Spleen (tissue), 11 donors: ENCODE data around the gene DNAL4. TPM values are rescaled to one million over a fixed set of nuclear protein-coding genes. Genes with fewer than 3 reads are reported as not detected.
"Not testable (repeated sequence)": the region's sequence is repeated elsewhere in the genome, so short reads cannot be mapped to it uniquely, and the experiment has no call there.

Experiments
- DNase-seq: peaks from one replicate; pipeline ENCODE4 v3.0.0-alpha.2; 2020
- H3K27ac ChIP-seq, 8 donors: fragments of 200-600 bp; sonication (generic) in 7 of 8; 1 replicate in 4 of 8; 2 replicates in 4 of 8; pipeline versions ENCODE4 v1.5.0 to v1.8.0; 2016 to 2021; ENCODE audit warnings: inconsistent platforms in 4 of 8, mild to moderate bottlenecking in 4 of 8, moderate library complexity in 1 of 8
- H3K27me3 ChIP-seq, 7 donors: fragments of 200-600 bp; sonication (generic) in 6 of 7; replicated peaks in 1 of 7; 1 replicate in 4 of 7; 2 replicates in 3 of 7; pipeline versions ENCODE4 v1.5.0 to v1.8.0; 2016 to 2021; ENCODE audit warnings: inconsistent platforms in 3 of 7, mild to moderate bottlenecking in 1 of 7
- H3K36me3 ChIP-seq, 6 donors: fragments of 200-600 bp; sonication (generic) in 5 of 6; 1 replicate in 4 of 6; 2 replicates in 2 of 6; pipeline versions ENCODE4 v1.5.0 to v1.8.0; 2016 to 2021; ENCODE audit warnings: inconsistent platforms in 2 of 6
- H3K4me1 ChIP-seq, 6 donors: fragments of 200-600 bp; sonication (generic) in 5 of 6; 1 replicate in 3 of 6; 2 replicates in 3 of 6; pipeline versions ENCODE4 v1.5.0 to v1.8.0; 2016 to 2021; ENCODE audit warnings: inconsistent platforms in 3 of 6
- H3K4me3 ChIP-seq, 8 donors: fragments of 200-600 bp; sonication (generic) in 7 of 8; 1 replicate in 4 of 8; 2 replicates in 4 of 8; pipeline versions ENCODE4 v1.5.0 to v1.8.0; 2016 to 2021; ENCODE audit warnings: inconsistent platforms in 4 of 8, mild to moderate bottlenecking in 4 of 8, moderate library complexity in 2 of 8
- H3K9me3 ChIP-seq, 8 donors: fragments of 200-600 bp; sonication (generic) in 7 of 8; 1 replicate in 4 of 8; 2 replicates in 4 of 8; pipeline versions ENCODE4 v1.5.0 to v1.8.0; 2016 to 2021; ENCODE audit warnings: inconsistent platforms in 4 of 8
- POLR2A ChIP-seq, 3 donors: fragments of 450-650 bp; IDR thresholded peaks; one replicate each; pipeline ENCODE4 v1.5.1; 2017; ENCODE audit warnings: antibody characterized with exemption in 3 of 3, mild to moderate bottlenecking in 1 of 3
- POLR2AphosphoS5 ChIP-seq, 3 donors: sonication (generic); formaldehyde crosslinking; IDR thresholded peaks; one replicate each; pipeline ENCODE4 v1.5.1; 2017; ENCODE audit warnings: antibody characterized with exemption in 3 of 3
- WGBS, 5 donors: extraction: QIAGEN DNeasy Blood & Tissue Kit in 3 of 5; methylation state at CpG; one replicate each; pipeline versions ENCODE4 v1.1.5 to v1.1.7; 2013 to 2018; 5-methylcytosine and 5-hydroxymethylcytosine counted together
- intact Hi-C: fragments of 100-400 bp; cut with DNase I; formaldehyde crosslinking; loops from one replicate; pipeline ENCODE4 v1.15.0; 2023; ENCODE audit warnings: low total_unique reads
- polyA plus RNA-seq, 3 donors: library from polyadenylated mRNA; stranded (reverse); fragments of 200-250 nt; gene quantifications; one replicate each; pipeline ENCODE4 v1.2.1, GENCODE V29; 2013
- total RNA-seq, 7 donors: library from RNA; depleted of rRNA in 3 of 7; stranded (reverse); fragments of >200 nt in 3 of 7; fragmentation: NEBNext Ultra II Directional in 4 of 7; extraction: Animal tissue kit (Norgen Biotek cat#: 25700) in 4 of 7; gene quantifications; one replicate each; pipeline versions ENCODE4 v1.1.0 to v1.2.1, GENCODE V29; 2016 to 2021
- TF ChIP-seq, protein P1 (sequence below), 11 experiments: fragments of 200-600 bp in 7 of 11; fragments of 450-650 bp in 4 of 11; sonication (generic) in 4 of 11; IDR thresholded peaks in 8 of 11; conservative IDR thresholded peaks in 3 of 11; 1 replicate in 7 of 11; 2 replicates in 4 of 11; pipeline versions ENCODE4 v1.4.0 to v1.8.0; 2016 to 2021; ENCODE audit warnings: antibody characterized with exemption in 11 of 11, inconsistent platforms in 4 of 11, mild to moderate bottlenecking in 1 of 11
- donor health status: healthy with polysubstance abuse.
- donor health status: DM: no; HTN: no; CAD: no; lungs with moderate emphysema.
- donor health status: DM: no; HTN: no; CAD: no.
- donor health status: Bipolar disorder and iron deficiency.
- donor health status: healthy.
- donor health status: DM: no; HTN: no; CAD: no.
- donor health status: DM: yes; HTN: yes; CAD: no.

DNAL4 gene
- total and polyA plus RNA-seq, 10 donors = 8.6 to 17.6 (median 12.5) TPM

DNA sequence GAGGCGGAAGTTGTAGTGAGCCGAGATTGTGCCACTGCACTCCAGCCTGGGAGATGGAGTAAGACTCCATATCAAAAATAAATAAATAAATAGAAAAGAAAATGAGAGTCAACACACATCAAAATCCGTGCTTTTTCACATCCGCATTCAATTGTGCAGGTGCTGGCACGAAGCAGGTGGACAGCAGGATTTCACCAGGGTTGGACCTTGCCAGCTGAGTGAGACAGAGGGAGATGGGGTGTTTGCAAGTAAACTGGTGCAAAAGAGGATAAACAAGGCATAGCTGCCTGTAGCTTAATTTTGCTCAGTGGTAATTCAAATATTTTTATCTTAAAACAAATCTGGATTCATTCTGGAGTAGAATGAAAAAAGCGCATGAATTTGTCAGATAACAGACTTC lies 23.3 kb upstream of the DNAL4 start:
- Histone ChIP-seq H3K36me3 (no peaks in the 10 kb centered on the region), H3K27me3 (peaks cover 0 to 30% (median 0%) of the 10 kb centered on the region in 7 donors), H3K4me3 (no peak overlapping the region), H3K4me1 (no peaks in the 10 kb centered on the region), H3K9me3 (no peaks in the 10 kb centered on the region), H3K27ac (no peak overlapping the region)
- DNase-seq = no peak
- intact Hi-C loops = no loop called here
- 87 to 93% (median 89%) methylated on average over 6 of the region's 6 CpGs for WGBS, 5 donors
- TF ChIP-seq POLR2A (IDR thresholded peaks at IDR 0.05) = no peak
- TF ChIP-seq POLR2AphosphoS5 (IDR thresholded peaks at IDR 0.05) = no peak
- TF ChIP-seq, protein P1, sequence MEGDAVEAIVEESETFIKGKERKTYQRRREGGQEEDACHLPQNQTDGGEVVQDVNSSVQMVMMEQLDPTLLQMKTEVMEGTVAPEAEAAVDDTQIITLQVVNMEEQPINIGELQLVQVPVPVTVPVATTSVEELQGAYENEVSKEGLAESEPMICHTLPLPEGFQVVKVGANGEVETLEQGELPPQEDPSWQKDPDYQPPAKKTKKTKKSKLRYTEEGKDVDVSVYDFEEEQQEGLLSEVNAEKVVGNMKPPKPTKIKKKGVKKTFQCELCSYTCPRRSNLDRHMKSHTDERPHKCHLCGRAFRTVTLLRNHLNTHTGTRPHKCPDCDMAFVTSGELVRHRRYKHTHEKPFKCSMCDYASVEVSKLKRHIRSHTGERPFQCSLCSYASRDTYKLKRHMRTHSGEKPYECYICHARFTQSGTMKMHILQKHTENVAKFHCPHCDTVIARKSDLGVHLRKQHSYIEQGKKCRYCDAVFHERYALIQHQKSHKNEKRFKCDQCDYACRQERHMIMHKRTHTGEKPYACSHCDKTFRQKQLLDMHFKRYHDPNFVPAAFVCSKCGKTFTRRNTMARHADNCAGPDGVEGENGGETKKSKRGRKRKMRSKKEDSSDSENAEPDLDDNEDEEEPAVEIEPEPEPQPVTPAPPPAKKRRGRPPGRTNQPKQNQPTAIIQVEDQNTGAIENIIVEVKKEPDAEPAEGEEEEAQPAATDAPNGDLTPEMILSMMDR (IDR thresholded peaks at IDR 0.05 in 8 of 11, conservative IDR thresholded peaks at IDR 0.05 in 3 of 11) = no peak

GRCh38 chr22:38815842-38816241 lies 21.9 kb upstream of the DNAL4 start:
- H3K4me1 ChIP-seq = no peaks in the 10 kb centered on the region
- H3K4me3 ChIP-seq = no peak overlapping the region
- peaks cover 0 to 35% (median 0%) of the 10 kb centered on the region in 7 donors for H3K27me3 ChIP-seq
- intact Hi-C loops = no loop called here
- no peaks in the 10 kb centered on the region for H3K36me3 ChIP-seq
- peaks cover 0 to 3% (median 1%) of the 10 kb centered on the region in 8 donors for H3K9me3 ChIP-seq
- DNase-seq = no peak
- H3K27ac ChIP-seq = no peak overlapping the region
- TF ChIP-seq POLR2AphosphoS5 (IDR thresholded peaks at IDR 0.05) (no peak), POLR2A (IDR thresholded peaks at IDR 0.05) (no peak)
- TF ChIP-seq, protein P1 (IDR thresholded peaks at IDR 0.05 in 8 of 11, conservative IDR thresholded peaks at IDR 0.05 in 3 of 11) = no peak
- 33 to 70% (median 50%) methylated on average over 1 of the region's 1 CpG for WGBS, 5 donors

GRCh38 chr22:38811241-38811640 lies 17.3 kb upstream of the DNAL4 start:
- Histone ChIP-seq H3K4me3 (no peak overlapping the region), H3K27me3 (peaks cover 0 to 35% (median 0%) of the 10 kb centered on the region in 7 donors), H3K9me3 (peaks cover 0 to 18% (median 16%) of the 10 kb centered on the region in 8 donors), H3K36me3 (no peaks in the 10 kb centered on the region), H3K4me1 (no peaks in the 10 kb centered on the region), H3K27ac (no peak overlapping the region)
- 78 to 89% (median 87%) methylated on average over 2 of the region's 2 CpGs for WGBS, 5 donors
- no peak for DNase-seq
- TF ChIP-seq POLR2A (IDR thresholded peaks at IDR 0.05) = no peak
- no peak for TF ChIP-seq POLR2AphosphoS5 (IDR thresholded peaks at IDR 0.05)
- TF ChIP-seq, protein P1 (IDR thresholded peaks at IDR 0.05 in 8 of 11, conservative IDR thresholded peaks at IDR 0.05 in 3 of 11) = no peak
- intact Hi-C loops = no loop called here

DNA sequence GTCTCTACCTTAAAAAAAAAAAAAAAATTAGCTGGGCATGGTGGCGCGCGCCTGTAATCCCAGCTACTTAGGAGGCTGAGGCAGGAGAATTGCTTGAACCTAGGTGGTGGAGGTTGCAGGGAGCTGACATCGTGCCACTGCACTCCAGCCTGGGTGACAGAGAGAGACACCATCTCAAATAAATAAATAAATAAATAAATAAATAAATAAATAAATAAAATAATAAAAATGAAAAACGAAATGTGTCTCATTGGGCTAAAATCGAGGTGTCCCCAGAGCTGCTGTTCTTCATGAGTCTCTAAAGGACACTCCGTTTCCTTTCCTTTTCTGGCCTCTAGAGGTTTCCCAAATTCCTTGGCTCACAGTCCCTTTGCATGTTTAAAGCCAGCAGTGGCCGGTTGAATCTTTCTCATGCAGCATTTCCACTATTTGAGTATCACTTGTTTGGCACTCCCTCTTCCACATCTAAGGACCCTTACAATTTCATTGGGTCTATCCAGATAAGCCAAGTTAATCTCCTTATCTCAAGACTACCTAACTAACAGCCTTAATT lies 11.2 kb upstream of the DNAL4 start:
- H3K9me3 ChIP-seq, H3K4me3 ChIP-seq, H3K27ac ChIP-seq, H3K36me3 ChIP-seq, DNase-seq, H3K4me1 ChIP-seq, intact Hi-C loops: not testable (repeated sequence)
- 79 to 82% (median 81%) methylated on average over 8 of the region's 8 CpGs for WGBS, 5 donors
- H3K27me3 ChIP-seq = peaks cover 0 to 22% (median 0%) of the 10 kb centered on the region in 7 donors
